ENCODE results near the gene POFUT1. TPM values are rescaled to one million over a fixed set of nuclear protein-coding genes. Genes with fewer than 3 reads are reported as not detected.

Gene POFUT1
- total and polyA plus RNA-seq, 4 donors = 10.6 to 35.2 (median 23.1) TPM

DNA sequence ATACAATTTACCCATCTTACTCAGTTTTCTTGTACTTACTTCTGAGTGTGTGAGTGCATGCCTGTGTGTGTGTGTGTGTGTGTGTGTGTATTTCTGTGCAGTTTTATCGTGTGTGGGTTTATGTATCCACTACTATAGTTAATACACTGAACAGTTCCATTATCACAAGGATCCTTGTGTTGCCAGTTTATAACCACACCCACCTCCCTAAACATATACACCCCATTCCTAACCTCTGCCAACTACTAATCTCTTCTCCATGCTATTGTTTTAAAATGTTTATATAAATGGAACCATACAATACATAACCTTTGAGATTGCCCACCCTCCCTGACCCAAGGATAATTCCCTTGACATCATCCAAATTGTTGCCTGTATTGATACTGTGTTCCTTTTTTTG is 18.7 kb downstream of the POFUT1 start:
- Histone ChIP-seq H3K27ac (ENCODE audit: low read depth in 1 of 2, low read length in 2 of 2) (no peak overlapping the region), H3K4me1 (ENCODE audit: control insufficient read depth in 1 of 2, insufficient read depth in 2 of 2, low read length in 2 of 2) (no peaks in the 10 kb centered on the region), H3K27me3 (ENCODE audit: control insufficient read depth in 1 of 2, insufficient read depth in 2 of 2, low read length in 1 of 2) (no peaks in the 10 kb centered on the region), H3K9me3 (ENCODE audit: control insufficient read depth, low read length) (no peaks in the 10 kb centered on the region), H3K36me3 (ENCODE audit: control insufficient read depth in 1 of 2, insufficient read depth in 2 of 2, low read length in 1 of 2) (peaks cover 0 to 9% of the 10 kb centered on the region in 2 donors), H3K4me3 (ENCODE audit: low read length in 2 of 2) (no peak overlapping the region)
- DNase-seq = no peak
- intact Hi-C loops (cut with DNase I) = no loop called here
- 77 to 86% methylated on average over 1 of the region's 1 CpG for WGBS, 2 donors
- no peak for ATAC-seq (ENCODE audit: low FRiP score)

DNA sequence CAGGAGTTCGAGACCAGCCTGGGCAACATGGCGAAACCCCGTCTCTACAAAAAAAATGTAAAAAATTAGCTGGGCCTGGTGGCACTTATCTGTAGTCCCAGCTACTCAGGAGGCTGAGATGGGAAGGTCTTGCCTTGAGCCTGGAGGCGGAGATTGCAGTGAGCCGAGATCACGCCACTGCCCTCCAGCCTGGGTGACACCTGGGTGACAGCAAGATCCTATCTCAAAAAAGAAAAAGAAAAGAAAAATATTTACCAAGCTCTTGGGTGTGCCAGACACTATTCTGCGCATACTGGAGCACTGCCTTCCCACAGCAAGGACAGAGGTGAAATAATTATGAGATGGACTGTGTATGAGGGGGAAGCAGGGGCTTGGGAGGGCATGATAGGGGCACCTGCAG is 19.6 kb downstream of the POFUT1 start:
- Histone ChIP-seq H3K36me3 (ENCODE audit: control insufficient read depth in 1 of 2, insufficient read depth in 2 of 2, low read length in 1 of 2) (peaks cover 0 to 9% of the 10 kb centered on the region in 2 donors), H3K27ac (ENCODE audit: low read depth in 1 of 2, low read length in 2 of 2) (no peak overlapping the region), H3K27me3 (ENCODE audit: control insufficient read depth in 1 of 2, insufficient read depth in 2 of 2, low read length in 1 of 2) (no peaks in the 10 kb centered on the region), H3K9me3 (ENCODE audit: control insufficient read depth, low read length) (no peaks in the 10 kb centered on the region), H3K4me3 (ENCODE audit: low read length in 2 of 2) (no peak overlapping the region), H3K4me1 (ENCODE audit: control insufficient read depth in 1 of 2, insufficient read depth in 2 of 2, low read length in 2 of 2) (no peaks in the 10 kb centered on the region)
- ATAC-seq (ENCODE audit: low FRiP score) (no peak), DNase-seq (no peak)
- intact Hi-C loops (cut with DNase I) = no loop called here
- WGBS, 2 donors = 93 to 95% methylated on average over 7 of the region's 7 CpGs

DNA sequence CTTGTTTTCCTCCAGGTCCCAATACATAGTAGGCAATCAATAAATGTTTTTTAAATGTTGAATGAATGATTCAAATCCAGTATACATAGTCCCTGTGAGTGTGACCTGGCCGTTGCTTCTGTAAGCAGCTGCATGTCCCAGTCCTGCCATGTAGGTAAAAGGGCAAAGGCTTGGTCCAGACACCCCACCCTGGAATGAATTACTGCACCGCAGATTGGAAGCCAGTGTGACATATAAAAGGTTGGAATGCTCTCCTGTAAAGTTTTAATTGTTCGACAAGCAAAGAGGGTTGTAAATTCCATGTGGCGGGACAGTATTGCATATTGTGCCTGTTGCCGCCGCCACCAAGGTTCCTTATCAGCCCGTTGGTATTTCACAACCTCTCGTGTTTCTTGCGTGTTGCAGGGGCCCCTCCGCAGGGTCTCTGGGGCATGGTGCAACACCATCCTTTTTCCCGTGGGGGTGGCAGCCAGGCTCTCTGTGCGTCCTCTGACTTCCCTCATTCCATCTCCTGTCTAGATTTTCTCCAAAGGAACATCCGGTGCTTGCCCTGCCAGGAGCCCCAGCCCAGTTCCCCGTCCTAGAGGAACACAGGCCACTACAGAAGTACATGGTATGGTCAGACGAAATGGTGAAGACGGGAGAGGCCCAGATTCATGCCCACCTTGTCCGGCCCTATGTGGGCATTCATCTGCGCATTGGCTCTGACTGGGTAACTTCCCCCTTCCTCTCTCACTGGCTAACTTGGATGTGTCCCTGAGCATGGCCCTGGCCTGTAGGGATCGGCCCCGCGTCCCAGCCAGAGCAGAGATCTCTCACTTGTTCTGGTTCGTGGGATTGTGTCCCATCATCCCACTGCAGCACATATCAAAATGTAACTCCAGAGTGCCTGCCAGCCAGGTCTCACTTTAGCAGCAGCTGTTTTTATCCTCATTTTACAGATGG is 20.3 kb downstream of the POFUT1 start:
- ATAC-seq (ENCODE audit: low FRiP score) (peak; percentile 19), DNase-seq (no peak)
- intact Hi-C loops (cut with DNase I) = no loop called here
- 88 to 89% methylated on average over 22 of the region's 22 CpGs for WGBS, 2 donors
- H3K9me3 ChIP-seq (ENCODE audit: control insufficient read depth, low read length) = no peaks in the 10 kb centered on the region
- H3K4me3 ChIP-seq (ENCODE audit: low read length in 2 of 2) = no peak overlapping the region
- no peaks in the 10 kb centered on the region for H3K4me1 ChIP-seq (ENCODE audit: control insufficient read depth in 1 of 2, insufficient read depth in 2 of 2, low read length in 2 of 2)
- H3K27ac ChIP-seq (ENCODE audit: low read depth in 1 of 2, low read length in 2 of 2) = no peak overlapping the region
- H3K36me3 ChIP-seq (ENCODE audit: control insufficient read depth in 1 of 2, insufficient read depth in 2 of 2, low read length in 1 of 2) = peaks cover 0 to 3% of the 10 kb centered on the region in 2 donors
- H3K27me3 ChIP-seq (ENCODE audit: control insufficient read depth in 1 of 2, insufficient read depth in 2 of 2, low read length in 1 of 2) = no peaks in the 10 kb centered on the region

DNA sequence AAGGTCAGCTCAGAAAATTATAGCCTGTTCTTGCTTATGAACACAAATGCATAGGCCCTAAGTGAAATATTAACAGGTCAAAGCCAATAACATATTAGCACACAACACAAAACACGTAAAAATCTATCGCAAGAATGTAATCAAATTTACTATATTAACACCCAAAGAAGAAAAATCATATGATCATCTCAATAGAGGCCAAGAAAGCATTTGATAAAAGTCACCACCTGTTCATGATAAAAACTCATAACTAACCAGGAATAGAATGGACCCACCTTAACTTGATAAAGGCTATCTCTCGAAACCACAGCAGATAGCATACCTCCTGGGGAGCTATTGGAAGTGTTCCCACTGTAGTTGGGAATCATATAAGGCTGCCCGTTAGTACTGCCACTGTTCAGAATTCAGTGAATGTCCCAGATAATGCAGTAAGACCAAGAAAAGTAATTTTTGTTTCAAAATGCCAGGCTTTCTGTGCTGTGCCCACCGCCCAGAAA is 21.6 kb downstream of the POFUT1 start:
- ATAC-seq (ENCODE audit: low FRiP score) = no peak
- intact Hi-C loops (cut with DNase I) = no loop called here
- WGBS, 2 donors = 92 to 95% methylated on average over 5 of the region's 5 CpGs
- H3K27ac ChIP-seq (ENCODE audit: low read depth in 1 of 2, low read length in 2 of 2) = no peak overlapping the region
- H3K36me3 ChIP-seq (ENCODE audit: control insufficient read depth in 1 of 2, insufficient read depth in 2 of 2, low read length in 1 of 2) = peaks cover 0 to 3% of the 10 kb centered on the region in 2 donors
- H3K4me1 ChIP-seq (ENCODE audit: control insufficient read depth in 1 of 2, insufficient read depth in 2 of 2, low read length in 2 of 2) = no peaks in the 10 kb centered on the region
- no peak for DNase-seq
- H3K27me3 ChIP-seq (ENCODE audit: control insufficient read depth in 1 of 2, insufficient read depth in 2 of 2, low read length in 1 of 2) = no peaks in the 10 kb centered on the region
- no peaks in the 10 kb centered on the region for H3K9me3 ChIP-seq (ENCODE audit: control insufficient read depth, low read length)
- no peak overlapping the region for H3K4me3 ChIP-seq (ENCODE audit: low read length in 2 of 2)

DNA sequence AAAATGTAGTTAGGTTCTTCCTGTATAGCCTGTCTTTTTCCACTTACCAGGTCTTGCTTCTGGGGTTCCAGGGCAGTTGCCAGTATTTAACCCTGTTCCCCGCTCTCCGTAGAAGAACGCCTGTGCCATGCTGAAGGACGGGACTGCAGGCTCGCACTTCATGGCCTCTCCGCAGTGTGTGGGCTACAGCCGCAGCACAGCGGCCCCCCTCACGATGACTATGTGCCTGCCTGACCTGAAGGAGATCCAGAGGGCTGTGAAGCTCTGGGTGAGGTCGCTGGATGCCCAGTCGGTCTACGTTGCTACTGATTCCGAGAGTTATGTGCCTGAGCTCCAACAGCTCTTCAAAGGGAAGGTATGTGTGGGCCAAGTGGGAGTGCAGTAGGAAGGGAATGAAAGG is 23.0 kb downstream of the POFUT1 start:
- H3K36me3 ChIP-seq (ENCODE audit: control insufficient read depth in 1 of 2, insufficient read depth in 2 of 2, low read length in 1 of 2) = peaks cover 0 to 10% of the 10 kb centered on the region in 2 donors

DNA sequence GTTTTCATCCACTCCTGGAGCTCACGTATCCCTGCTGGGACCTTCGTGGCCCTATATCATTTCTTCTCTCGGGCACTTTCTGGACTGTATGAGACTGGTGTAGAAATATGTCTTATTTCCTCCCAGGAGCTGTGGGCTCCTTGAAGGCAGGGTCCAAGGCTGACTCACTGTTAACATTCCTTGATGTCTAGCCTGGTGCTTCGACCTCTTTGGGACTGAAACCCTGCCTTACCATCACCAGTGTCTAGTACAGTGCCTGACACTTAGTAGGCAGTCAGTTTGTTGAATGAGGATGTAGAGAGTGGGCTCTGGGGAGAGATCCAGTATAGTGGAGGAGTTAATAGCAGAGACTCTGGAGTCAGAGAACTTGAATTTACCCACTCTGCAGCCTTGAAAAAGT is 23.6 kb downstream of the POFUT1 start:
- WGBS, 2 donors = 94% methylated on average over 4 of the region's 4 CpGs
- no peak overlapping the region for H3K27ac ChIP-seq (ENCODE audit: low read depth in 1 of 2, low read length in 2 of 2)
- DNase-seq (no peak), ATAC-seq (ENCODE audit: low FRiP score) (no peak)
- no peaks in the 10 kb centered on the region for H3K9me3 ChIP-seq (ENCODE audit: control insufficient read depth, low read length)
- H3K36me3 ChIP-seq (ENCODE audit: control insufficient read depth in 1 of 2, insufficient read depth in 2 of 2, low read length in 1 of 2) = peaks cover 0 to 10% of the 10 kb centered on the region in 2 donors
- no peaks in the 10 kb centered on the region for H3K4me1 ChIP-seq (ENCODE audit: control insufficient read depth in 1 of 2, insufficient read depth in 2 of 2, low read length in 2 of 2)
- intact Hi-C loops (cut with DNase I) = no loop called here
- no peak overlapping the region for H3K4me3 ChIP-seq (ENCODE audit: low read length in 2 of 2)
- H3K27me3 ChIP-seq (ENCODE audit: control insufficient read depth in 1 of 2, insufficient read depth in 2 of 2, low read length in 1 of 2) = no peaks in the 10 kb centered on the region

More for the DNA sequence above, 23.0 kb downstream of the POFUT1 start:
- intact Hi-C loops (cut with DNase I) = no loop called here
- H3K4me1 ChIP-seq (ENCODE audit: control insufficient read depth in 1 of 2, insufficient read depth in 2 of 2, low read length in 2 of 2) = no peaks in the 10 kb centered on the region
- DNase-seq (no peak), ATAC-seq (ENCODE audit: low FRiP score) (no peak)
- H3K4me3 ChIP-seq (ENCODE audit: low read length in 2 of 2) = no peak overlapping the region
- H3K27me3 ChIP-seq (ENCODE audit: control insufficient read depth in 1 of 2, insufficient read depth in 2 of 2, low read length in 1 of 2) = no peaks in the 10 kb centered on the region
- no peaks in the 10 kb centered on the region for H3K9me3 ChIP-seq (ENCODE audit: control insufficient read depth, low read length)
- H3K27ac ChIP-seq (ENCODE audit: low read depth in 1 of 2, low read length in 2 of 2) = no peak overlapping the region
- 93 to 94% methylated on average over 13 of the region's 13 CpGs for WGBS, 2 donors

DNA sequence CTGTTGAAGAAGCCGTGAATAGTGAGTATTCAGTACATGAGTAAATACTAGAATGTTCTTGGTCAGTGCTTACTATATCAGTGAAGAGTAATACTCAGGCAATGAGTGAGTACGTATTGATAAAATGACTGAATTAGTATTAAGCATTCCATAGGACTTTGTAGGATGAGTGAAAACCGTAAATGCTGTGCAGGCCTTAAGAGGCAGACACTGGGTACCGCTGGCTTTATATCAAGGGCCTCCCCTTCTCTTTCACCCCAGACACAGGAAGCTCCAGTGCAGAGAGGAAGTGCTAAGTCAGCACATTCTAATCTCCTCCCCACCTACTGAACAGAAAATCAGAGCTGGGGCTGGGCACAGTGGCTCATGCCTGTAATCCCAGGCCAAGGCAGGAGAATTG is 24.2 kb downstream of the POFUT1 start:
- intact Hi-C loops (cut with DNase I) = no loop called here
- 76 to 78% methylated on average over 4 of the region's 4 CpGs for WGBS, 2 donors
- Histone ChIP-seq H3K4me3 (ENCODE audit: low read length in 2 of 2) (no peak overlapping the region), H3K4me1 (ENCODE audit: control insufficient read depth in 1 of 2, insufficient read depth in 2 of 2, low read length in 2 of 2) (no peaks in the 10 kb centered on the region), H3K36me3 (ENCODE audit: control insufficient read depth in 1 of 2, insufficient read depth in 2 of 2, low read length in 1 of 2) (peaks cover 0 to 10% of the 10 kb centered on the region in 2 donors), H3K9me3 (ENCODE audit: control insufficient read depth, low read length) (no peaks in the 10 kb centered on the region), H3K27me3 (ENCODE audit: control insufficient read depth in 1 of 2, insufficient read depth in 2 of 2, low read length in 1 of 2) (no peaks in the 10 kb centered on the region), H3K27ac (ENCODE audit: low read depth in 1 of 2, low read length in 2 of 2) (no peak overlapping the region)
- DNase-seq (peak in 1 of 2 donors; percentile 40), ATAC-seq (ENCODE audit: low FRiP score) (no peak)

DNA sequence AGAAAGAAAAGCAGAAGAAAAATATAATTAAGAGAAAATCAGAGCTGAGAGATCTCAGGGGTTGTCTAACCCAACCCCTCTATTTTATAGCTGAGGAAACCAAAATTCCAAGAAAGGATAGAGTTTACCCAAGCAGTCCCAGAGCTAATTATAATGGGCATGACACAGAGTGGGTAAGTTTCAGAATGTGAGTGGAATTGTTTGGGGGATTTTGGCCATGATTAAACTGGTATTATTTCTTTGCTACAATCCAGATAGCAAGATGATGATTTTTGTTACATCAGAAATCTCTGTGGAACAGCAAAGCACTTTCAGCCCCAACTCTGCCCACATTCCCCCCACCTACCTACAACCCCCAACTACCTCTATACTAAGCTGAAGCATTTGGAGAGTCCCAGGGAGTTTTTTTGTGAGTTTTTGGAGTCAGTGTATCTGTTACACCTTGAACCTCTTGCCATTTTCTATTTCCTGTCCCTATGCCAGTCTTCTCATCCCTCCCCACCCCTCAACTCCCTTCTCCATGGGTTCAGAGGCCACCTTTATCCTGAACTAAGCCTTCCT is 24.7 kb downstream of the POFUT1 start:
- no peaks in the 10 kb centered on the region for H3K4me1 ChIP-seq (ENCODE audit: control insufficient read depth in 1 of 2, insufficient read depth in 2 of 2, low read length in 2 of 2)
- no peak for DNase-seq
- intact Hi-C loops (cut with DNase I) = no loop called here
- no peaks in the 10 kb centered on the region for H3K9me3 ChIP-seq (ENCODE audit: control insufficient read depth, low read length)
- H3K27ac ChIP-seq (ENCODE audit: low read depth in 1 of 2, low read length in 2 of 2) = no peak overlapping the region
- peaks cover 0 to 10% of the 10 kb centered on the region in 2 donors for H3K36me3 ChIP-seq (ENCODE audit: control insufficient read depth in 1 of 2, insufficient read depth in 2 of 2, low read length in 1 of 2)
- no peaks in the 10 kb centered on the region for H3K27me3 ChIP-seq (ENCODE audit: control insufficient read depth in 1 of 2, insufficient read depth in 2 of 2, low read length in 1 of 2)
- H3K4me3 ChIP-seq (ENCODE audit: low read length in 2 of 2) = no peak overlapping the region
- ATAC-seq (ENCODE audit: low FRiP score) = no peak

DNA sequence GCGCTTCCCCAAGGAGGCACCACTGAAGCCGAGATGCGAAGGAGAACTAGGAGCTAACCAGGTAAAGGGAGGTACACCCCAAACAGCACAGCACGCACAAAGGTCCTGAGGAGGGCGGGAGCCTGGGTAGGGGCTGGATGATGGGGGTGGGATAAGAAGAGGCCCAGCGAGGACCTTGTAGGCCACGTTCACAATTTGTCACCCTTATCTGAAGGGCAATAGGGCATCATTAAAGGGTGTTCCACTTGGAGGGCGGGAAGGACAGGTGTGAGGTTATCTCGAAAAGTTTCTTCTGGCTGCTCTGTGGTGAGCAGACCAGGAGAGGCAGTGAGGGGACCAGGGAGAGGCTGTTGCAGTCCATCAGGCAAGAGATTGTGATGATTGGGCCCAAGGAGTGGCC is 25.6 kb downstream of the POFUT1 start:
- H3K4me3 ChIP-seq (ENCODE audit: low read length in 2 of 2) = no peak overlapping the region
- peak in 1 of 2 donors; percentile 47 for DNase-seq
- no peaks in the 10 kb centered on the region for H3K9me3 ChIP-seq (ENCODE audit: control insufficient read depth, low read length)
- H3K4me1 ChIP-seq (ENCODE audit: control insufficient read depth in 1 of 2, insufficient read depth in 2 of 2, low read length in 2 of 2) = no peaks in the 10 kb centered on the region
- no peak for ATAC-seq (ENCODE audit: low FRiP score)
- 95 to 96% methylated on average over 9 of the region's 9 CpGs for WGBS, 2 donors
- peaks cover 0 to 10% of the 10 kb centered on the region in 2 donors for H3K36me3 ChIP-seq (ENCODE audit: control insufficient read depth in 1 of 2, insufficient read depth in 2 of 2, low read length in 1 of 2)
- no peaks in the 10 kb centered on the region for H3K27me3 ChIP-seq (ENCODE audit: control insufficient read depth in 1 of 2, insufficient read depth in 2 of 2, low read length in 1 of 2)
- intact Hi-C loops (cut with DNase I) = no loop called here
- no peak overlapping the region for H3K27ac ChIP-seq (ENCODE audit: low read depth in 1 of 2, low read length in 2 of 2)
